ENCODE results near the gene TEX29.

Gene TEX29

GRCh38 chr13:111372651-111373425 is 52.4 kb downstream of the TEX29 start:
- DNase-seq, result no peak

GRCh38 chr13:111373486-111373885 is 53.0 kb downstream of the TEX29 start:
- DNase-seq, result no peak

- DNase-seq, result no peak
Measured at GRCh38 chr13:111380431-111380830, 60.0 kb downstream of the TEX29 start.

- DNase-seq, result no peak
Measured at GRCh38 chr13:111382411-111382810, 62.0 kb downstream of the TEX29 start.

GRCh38 chr13:111382877-111383276 is 62.4 kb downstream of the TEX29 start:
- no peak for DNase-seq

- DNase-seq, result no peak
Measured at GRCh38 chr13:111383591-111384440, 63.4 kb downstream of the TEX29 start.

GRCh38 chr13:111384441-111385182 is 64.2 kb downstream of the TEX29 start:
- no peak for DNase-seq

- DNase-seq, result no peak
Measured at GRCh38 chr13:111385183-111385857, 64.9 kb downstream of the TEX29 start.

GRCh38 chr13:111387026-111387871 is 66.8 kb downstream of the TEX29 start:
- DNase-seq, result no peak

GRCh38 chr13:111387945-111388600 is 67.6 kb downstream of the TEX29 start:
- no peak for DNase-seq

- DNase-seq, result no peak
Measured at GRCh38 chr13:111388851-111389500, 68.5 kb downstream of the TEX29 start.

GRCh38 chr13:111389621-111390521 is 69.4 kb downstream of the TEX29 start:
- DNase-seq, result no peak

GRCh38 chr13:111390522-111391270 is 70.3 kb downstream of the TEX29 start:
- DNase-seq, result no peak

GRCh38 chr13:111392486-111392885 is 72.0 kb downstream of the TEX29 start:
- no peak for DNase-seq

- no peak for DNase-seq
Measured at GRCh38 chr13:111393221-111393790, 72.9 kb downstream of the TEX29 start.
